Metanephros (tissue), 2 donors: ENCODE results near the gene SLC8B1. TPM values are rescaled to one million over a fixed set of nuclear protein-coding genes. Genes with fewer than 3 reads are reported as not detected.

ENCODE experiments used
- small RNA-seq: library from RNA; depleted of rRNA; stranded (forward); fragments of <200 nt; gene quantifications from one replicate; pipeline ENCODE3, GENCODE V24; 2014; ENCODE audit warnings: low replicate concordance
- total RNA-seq: library from RNA; depleted of rRNA; stranded (reverse); fragments of >200 nt; gene quantifications from one replicate; pipeline ENCODE4 v1.2.3, GENCODE V29; 2014

The SLC8B1 gene
- total RNA-seq: 20.8 TPM

DNA sequence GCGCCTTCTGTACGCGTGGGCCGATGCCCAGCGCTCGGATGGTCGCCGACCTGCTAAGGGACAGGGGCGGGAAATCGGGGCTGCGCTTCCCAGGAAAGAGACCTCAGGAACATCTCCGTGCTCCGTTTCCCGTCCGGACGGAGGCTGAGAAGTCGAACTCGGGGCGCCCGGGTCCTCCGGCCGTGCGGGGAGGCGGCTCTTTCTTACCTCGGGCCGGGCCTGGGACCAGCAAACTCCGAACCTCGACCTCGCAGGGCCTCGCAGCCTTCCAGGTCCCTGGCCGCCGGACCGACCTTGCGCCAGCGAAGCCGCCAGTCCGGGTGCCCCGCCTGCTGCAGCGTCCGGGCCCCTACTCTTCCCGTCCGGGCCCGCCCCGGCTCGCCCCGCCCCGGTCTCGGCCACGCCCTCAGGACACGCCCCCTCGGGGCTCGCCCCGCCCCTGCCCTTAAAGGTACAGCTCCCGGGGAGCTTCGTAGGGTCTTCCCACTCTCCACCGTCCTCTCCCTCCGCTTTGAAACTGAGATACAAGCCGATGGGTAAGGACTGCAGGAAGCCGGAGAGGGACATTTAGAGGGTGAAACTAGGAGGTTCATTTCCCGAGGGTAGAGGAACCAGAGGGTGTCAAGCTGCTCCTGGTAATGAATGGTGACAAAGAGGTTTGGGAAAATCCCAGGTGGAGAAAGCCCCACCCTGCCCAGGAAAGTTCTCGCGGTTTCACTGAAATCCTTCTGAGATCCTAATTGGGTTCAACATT is at the start of gene SLC8B1:
SLC8B1 (minus strand) TSS at position 324 of the 754 bp plus-strand sequence. CDS start 2,231 bp downstream, outside the sequence.

GRCh38 chr12:113358381-113359132 is 23.6 kb upstream of the SLC8B1 start, which contains the start of gene PLBD2:
TSS of gene PLBD2 (plus strand) at chr12:113358587. CDS start at chr12:113358601, 14 bp downstream.

Small RNAs within 50 kb of the gene (small RNA-seq; reads per million reads assigned to genes)
- gene MIR6762: not detected

Other genes with a start within 250 kb of the SLC8B1 start
- 15.1 TPM for gene RASAL1, start 199.3 kb downstream of the SLC8B1 start, total RNA-seq
- 0.76 TPM for gene CFAP73, start 185.4 kb downstream of the SLC8B1 start, total RNA-seq
- gene DDX54, start 149.6 kb downstream of the SLC8B1 start, total RNA-seq: 45.1 TPM
- gene RITA1, start 149.4 kb downstream of the SLC8B1 start, total RNA-seq: 12.8 TPM
- 47.5 TPM for gene TPCN1, start 113.6 kb downstream of the SLC8B1 start, total RNA-seq
- 18.1 TPM for gene PLBD2, start 23.5 kb upstream of the SLC8B1 start, total RNA-seq
- gene SDS, start 68.8 kb upstream of the SLC8B1 start, total RNA-seq: not detected
- gene SDSL, start 87.3 kb upstream of the SLC8B1 start, total RNA-seq: 8.3 TPM
- not detected for gene LHX5, start 136.8 kb upstream of the SLC8B1 start, total RNA-seq